Fibroblast of lung (primary cell): ENCODE results near the gene UBE2QL1. TPM values are rescaled to one million over a fixed set of nuclear protein-coding genes. Genes with fewer than 3 reads are reported as not detected.

Experiments used
- DNase-seq, 2 donors: peaks; one replicate each; pipeline versions ENCODE4 v3.0.0 to v3.0.0-alpha.2; 2010; ENCODE audit warnings: low read depth in 2 of 2
- H2AFZ ChIP-seq: 2 replicates; pipeline ENCODE4 v1.5.1; 2012; ENCODE audit warnings: low read length, control low read depth, inconsistent platforms
- H3K27ac ChIP-seq: 2 replicates; pipeline ENCODE4 v1.5.1; 2011; ENCODE audit warnings: low read length, control low read depth; ENCODE audit not compliant: insufficient read depth
- H3K27me3 ChIP-seq: 2 replicates; pipeline ENCODE4 v1.5.1; 2011; ENCODE audit warnings: mild to moderate bottlenecking, low read length; ENCODE audit not compliant: control insufficient read depth, insufficient read depth
- H3K36me3 ChIP-seq: 2 replicates; pipeline ENCODE4 v1.5.1; 2011; ENCODE audit warnings: low read length; ENCODE audit not compliant: control insufficient read depth, insufficient read depth
- H3K4me1 ChIP-seq: 2 replicates; pipeline ENCODE4 v1.5.1; 2011; ENCODE audit warnings: low read length; ENCODE audit not compliant: control insufficient read depth, insufficient read depth; ENCODE audit errors: extremely low read depth
- H3K4me2 ChIP-seq: 2 replicates; pipeline ENCODE4 v1.5.1; 2011; ENCODE audit warnings: low read length, control low read depth; ENCODE audit not compliant: insufficient read depth; ENCODE audit errors: extremely low read depth
- H3K4me3 ChIP-seq, 4 experiments: fragments of 200-600 bp in 1 of 4; sonication (generic) in 1 of 4; replicated peaks in 1 of 4; 2 replicates each; pipeline ENCODE4 v1.5.1; 2011 to 2016; ENCODE audit warnings: low read length in 4 of 4, low read depth in 3 of 4, mild to moderate bottlenecking in 3 of 4, control low read depth in 2 of 4, inconsistent platforms in 1 of 4, mixed read lengths in 1 of 4; ENCODE audit not compliant: insufficient read depth in 1 of 4; ENCODE audit errors: control extremely low read depth in 1 of 4
- H3K79me2 ChIP-seq: 2 replicates; pipeline ENCODE4 v1.5.1; 2012; ENCODE audit warnings: mild to moderate bottlenecking, low read length, inconsistent platforms; ENCODE audit not compliant: control insufficient read depth, insufficient read depth
- H3K9ac ChIP-seq: 2 replicates; pipeline ENCODE4 v1.5.1; 2011; ENCODE audit warnings: mild to moderate bottlenecking, low read length, control low read depth; ENCODE audit not compliant: insufficient read depth
- H3K9me3 ChIP-seq: 2 replicates; pipeline ENCODE4 v1.5.1; 2012; ENCODE audit warnings: low read depth, low read length; ENCODE audit not compliant: control insufficient read depth, insufficient read depth
- H4K20me1 ChIP-seq: 2 replicates; pipeline ENCODE4 v1.5.1; 2011; ENCODE audit warnings: low read length; ENCODE audit not compliant: control insufficient read depth, insufficient read depth; ENCODE audit errors: extremely low read depth
- CTCF ChIP-seq, 2 donors: IDR thresholded peaks in 1 of 2; conservative IDR thresholded peaks in 1 of 2; 1 replicate in 1 of 2; 2 replicates in 1 of 2; pipeline ENCODE4 v1.5.1; 2011 to 2012; ENCODE audit warnings: low read length in 2 of 2, control low read depth in 1 of 2, inconsistent platforms in 1 of 2, low read depth in 1 of 2, mild to moderate bottlenecking in 1 of 2
- EZH2 ChIP-seq: IDR thresholded peaks from 2 replicates; pipeline ENCODE4 v1.5.1; 2012; ENCODE audit warnings: low read length, control low read depth, mild to moderate bottlenecking; ENCODE audit errors: missing control alignments
- polyA plus RNA-seq, 2 donors: library from polyadenylated mRNA; depleted of rRNA in 1 of 2; stranded (reverse) in 1 of 2; unstranded in 1 of 2; fragments of >200 nt; gene quantifications; 2 replicates each; pipeline ENCODE4 v1.2.1, GENCODE V29; 2011 to 2012; ENCODE audit warnings: missing spikeins in 1 of 2
- total RNA-seq: library from RNA; depleted of rRNA; stranded (reverse); fragments of >200 nt; gene quantifications from 2 replicates; pipeline ENCODE4 v1.2.1, GENCODE V29; 2014

UBE2QL1 gene
- total and polyA plus RNA-seq, 2 donors (not counting 1 experiment from before 2014, with no cell fraction given): not detected

- H3K36me3 ChIP-seq: no peaks in the 10 kb centered on the region
- H3K4me3 ChIP-seq: no peak overlapping the region
- no peak overlapping the region for H2AFZ ChIP-seq
- H3K4me2 ChIP-seq: no peak overlapping the region
- TF ChIP-seq EZH2 (no peak), CTCF (conservative IDR thresholded peaks at IDR 0.05 in 1 of 2, IDR thresholded peaks at IDR 0.05 in 1 of 2; ENCODE audit: low read depth in 1 of 2, low read length in 2 of 2) (no peak)
- no peaks in the 10 kb centered on the region for H3K9me3 ChIP-seq
- H4K20me1 ChIP-seq: no peaks in the 10 kb centered on the region
- H3K9ac ChIP-seq: no peak overlapping the region
- H3K4me1 ChIP-seq: no peaks in the 10 kb centered on the region
- H3K27ac ChIP-seq: no peak overlapping the region
- no peak for DNase-seq
- H3K79me2 ChIP-seq: no peaks in the 10 kb centered on the region
- H3K27me3 ChIP-seq: no peaks in the 10 kb centered on the region
Observed at GRCh38 chr5:6541256-6542013, 92.8 kb downstream of the UBE2QL1 start.

GRCh38 chr5:6542421-6543345 lies 94.0 kb downstream of the UBE2QL1 start:
- Histone ChIP-seq H3K36me3 (no peaks in the 10 kb centered on the region), H3K27ac (no peak overlapping the region), H3K4me2 (no peak overlapping the region), H3K9ac (no peak overlapping the region), H3K27me3 (no peaks in the 10 kb centered on the region), H4K20me1 (no peaks in the 10 kb centered on the region), H3K9me3 (no peaks in the 10 kb centered on the region), H3K4me1 (no peaks in the 10 kb centered on the region), H3K4me3 (no peak overlapping the region), H2AFZ (no peak overlapping the region), H3K79me2 (no peaks in the 10 kb centered on the region)
- no peak for TF ChIP-seq CTCF (conservative IDR thresholded peaks at IDR 0.05 in 1 of 2, IDR thresholded peaks at IDR 0.05 in 1 of 2; ENCODE audit: low read depth in 1 of 2, low read length in 2 of 2)
- TF ChIP-seq EZH2: no peak
- no peak for DNase-seq

GRCh38 chr5:6543346-6543730 lies 94.7 kb downstream of the UBE2QL1 start:
- Histone ChIP-seq H2AFZ (no peak overlapping the region), H3K4me3 (no peak overlapping the region), H3K9ac (no peak overlapping the region), H3K79me2 (no peaks in the 10 kb centered on the region), H3K27ac (no peak overlapping the region), H3K4me2 (no peak overlapping the region), H3K4me1 (no peaks in the 10 kb centered on the region), H3K36me3 (no peaks in the 10 kb centered on the region), H4K20me1 (no peaks in the 10 kb centered on the region), H3K27me3 (no peaks in the 10 kb centered on the region), H3K9me3 (no peaks in the 10 kb centered on the region)
- TF ChIP-seq EZH2 (no peak), CTCF (conservative IDR thresholded peaks at IDR 0.05 in 1 of 2, IDR thresholded peaks at IDR 0.05 in 1 of 2; ENCODE audit: low read depth in 1 of 2, low read length in 2 of 2) (no peak)
- no peak for DNase-seq
